22Rv1 (cell line): Measurements from ENCODE around the gene APOBEC3C.

Experiments
- CTCF ChIP-seq: fragments of 450-650 bp; IDR thresholded peaks from 2 replicates; pipeline ENCODE4 v1.5.1; 2017; ENCODE audit warnings: mild to moderate bottlenecking
- ZFX ChIP-seq: fragments of 450-650 bp; IDR thresholded peaks from 2 replicates; pipeline ENCODE4 v1.6.1; 2017; ENCODE audit warnings: antibody characterized with exemption, borderline replicate concordance

- peak; percentile 85 for TF ChIP-seq CTCF
- no peak for TF ChIP-seq ZFX
These were observed 10.9 kb upstream of the APOBEC3C start for GRCh38 chr22:39003165-39003638.
